ENCODE data around the gene ZNF157. TPM values are rescaled to one million over a fixed set of nuclear protein-coding genes. Genes with fewer than 3 reads are reported as not detected.

ZNF157 gene
- total RNA-seq, 1 donor from 2014 or later, result 0.58 TPM

DNA sequence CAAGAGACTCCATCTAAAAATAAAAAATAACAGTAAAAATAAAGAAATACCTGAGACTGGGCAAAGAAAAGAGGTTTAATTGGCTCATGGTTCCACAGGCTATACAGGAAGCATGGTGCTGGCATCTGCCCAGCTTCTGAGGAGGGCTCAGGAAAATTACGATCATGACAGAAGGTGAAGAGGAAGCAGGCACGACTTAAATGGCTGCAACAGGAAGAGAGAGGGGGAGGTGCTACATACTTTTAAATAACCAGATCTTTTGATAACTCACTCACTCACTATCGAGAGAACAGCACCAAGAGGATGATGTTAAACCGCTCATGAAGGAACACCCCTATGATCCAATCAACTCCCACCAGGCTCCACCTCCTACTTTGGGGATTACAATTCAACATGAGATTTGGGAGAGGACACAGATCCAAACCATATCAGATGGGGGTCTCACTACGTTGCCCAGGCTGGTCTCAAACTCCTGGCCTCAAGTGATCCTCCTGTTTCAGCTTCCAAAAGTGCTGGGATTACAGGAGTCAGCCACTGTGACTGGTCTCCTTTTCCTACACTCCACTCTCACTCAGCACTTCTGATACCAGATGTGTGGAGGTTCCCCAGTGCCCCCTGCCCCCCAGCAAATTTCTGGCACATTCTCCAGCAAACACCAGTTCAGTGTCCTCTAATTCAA lies 11.9 kb upstream of the ZNF157 start:
- TF ChIP-seq, protein P1, sequence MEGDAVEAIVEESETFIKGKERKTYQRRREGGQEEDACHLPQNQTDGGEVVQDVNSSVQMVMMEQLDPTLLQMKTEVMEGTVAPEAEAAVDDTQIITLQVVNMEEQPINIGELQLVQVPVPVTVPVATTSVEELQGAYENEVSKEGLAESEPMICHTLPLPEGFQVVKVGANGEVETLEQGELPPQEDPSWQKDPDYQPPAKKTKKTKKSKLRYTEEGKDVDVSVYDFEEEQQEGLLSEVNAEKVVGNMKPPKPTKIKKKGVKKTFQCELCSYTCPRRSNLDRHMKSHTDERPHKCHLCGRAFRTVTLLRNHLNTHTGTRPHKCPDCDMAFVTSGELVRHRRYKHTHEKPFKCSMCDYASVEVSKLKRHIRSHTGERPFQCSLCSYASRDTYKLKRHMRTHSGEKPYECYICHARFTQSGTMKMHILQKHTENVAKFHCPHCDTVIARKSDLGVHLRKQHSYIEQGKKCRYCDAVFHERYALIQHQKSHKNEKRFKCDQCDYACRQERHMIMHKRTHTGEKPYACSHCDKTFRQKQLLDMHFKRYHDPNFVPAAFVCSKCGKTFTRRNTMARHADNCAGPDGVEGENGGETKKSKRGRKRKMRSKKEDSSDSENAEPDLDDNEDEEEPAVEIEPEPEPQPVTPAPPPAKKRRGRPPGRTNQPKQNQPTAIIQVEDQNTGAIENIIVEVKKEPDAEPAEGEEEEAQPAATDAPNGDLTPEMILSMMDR (conservative IDR thresholded peaks at IDR 0.05), result no peak
- Mint-ChIP-seq H3K4me1 (ENCODE audit: unreplicated experiment) (peaks cover 15% of the 10 kb centered on the region), H3K27ac (no peak overlapping the region), H3K4me3 (no peak overlapping the region), H3K36me3 (peaks cover 3% of the 10 kb centered on the region), H3K27me3 (no peaks in the 10 kb centered on the region), H3K9me3 (no peaks in the 10 kb centered on the region)
- DNase-seq (ENCODE audit: extremely low spot score, unreplicated experiment), result no peak

DNA sequence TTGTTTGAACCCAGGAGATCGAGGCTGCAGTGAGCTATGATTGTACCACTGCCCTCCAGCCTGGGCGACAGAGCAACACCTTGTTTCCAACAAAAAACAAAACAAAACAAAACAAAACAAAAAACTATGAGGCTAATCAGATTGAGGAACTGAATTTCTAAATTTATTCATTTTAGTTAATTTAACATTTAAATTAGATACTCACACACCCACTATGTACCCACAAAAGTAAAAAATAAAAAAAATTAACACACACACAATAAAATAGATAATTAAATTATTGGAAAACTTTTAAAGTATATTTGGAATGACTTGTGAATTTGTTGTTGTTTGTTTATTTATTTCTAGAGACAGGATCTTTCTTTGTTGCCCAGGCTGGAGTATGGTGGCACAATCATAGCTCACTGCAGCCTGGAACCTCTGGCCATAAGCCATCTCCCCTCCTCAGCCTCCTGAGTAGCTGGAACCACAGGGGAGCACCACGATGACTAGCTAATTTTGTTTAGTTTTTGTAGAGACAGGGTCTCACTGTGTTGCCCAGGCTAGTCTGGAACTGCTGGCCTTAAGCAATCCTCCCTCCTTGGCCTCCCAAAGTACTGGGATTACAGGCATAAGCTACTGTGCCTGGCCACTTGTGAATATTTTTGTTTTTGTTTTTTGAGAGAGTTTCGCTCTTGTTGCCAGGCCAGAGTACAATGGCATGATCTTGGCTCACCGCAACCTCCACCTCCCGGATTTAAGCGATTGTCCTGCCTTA lies 9.8 kb upstream of the ZNF157 start:
- no peak overlapping the region for H3K27ac Mint-ChIP-seq

DNA sequence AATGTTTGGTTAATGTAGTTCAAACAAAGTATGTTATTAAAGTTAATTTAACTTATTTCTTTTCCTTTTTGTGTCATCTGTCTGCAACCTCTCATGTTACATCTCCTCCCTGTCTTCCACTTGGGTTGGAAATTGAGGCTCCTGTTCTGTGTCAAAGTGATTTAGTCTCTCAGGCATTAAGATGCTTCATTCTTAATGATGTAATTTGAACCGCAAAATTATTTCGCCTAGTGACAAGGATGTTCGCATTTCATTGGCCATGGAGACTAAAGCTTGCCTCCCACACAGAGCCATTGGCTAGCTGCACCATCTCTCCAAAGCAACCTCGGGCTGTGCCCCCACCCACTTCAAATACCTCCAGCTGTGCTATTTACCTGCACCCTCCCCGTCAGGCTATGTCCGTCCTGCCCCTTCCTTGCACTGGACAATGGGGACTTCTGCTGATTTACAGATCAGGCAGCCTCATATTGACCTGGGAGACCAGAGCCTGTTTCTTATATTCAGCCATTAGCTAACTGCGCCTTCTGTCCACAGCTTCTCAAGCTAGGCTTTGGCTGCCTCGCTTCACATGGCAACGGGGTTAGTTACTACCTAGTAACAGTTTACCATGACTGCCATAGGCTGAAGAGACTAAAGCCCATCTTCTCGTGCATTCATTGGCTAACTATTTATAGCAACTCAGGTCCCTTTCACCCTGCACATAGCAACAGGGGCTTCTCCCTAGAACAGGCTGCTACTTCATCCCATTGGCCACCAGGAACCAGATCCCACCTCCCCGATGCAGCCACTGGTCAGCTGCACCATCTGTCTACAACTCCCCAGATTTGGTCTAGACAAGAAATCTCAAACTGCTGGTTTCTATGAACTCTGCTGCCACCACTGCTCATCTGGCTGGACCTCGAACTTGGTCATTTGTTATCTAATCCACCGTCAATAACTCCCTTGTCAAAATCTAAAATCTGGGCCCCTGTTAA lies 8.6 kb upstream of the ZNF157 start:
- peak; percentile 74 for DNase-seq (ENCODE audit: extremely low spot score, unreplicated experiment)
- H3K36me3 Mint-ChIP-seq, result peaks cover 6% of the 10 kb centered on the region
- H3K27ac Mint-ChIP-seq, result peak overlapping the region; percentile 93
- no peaks in the 10 kb centered on the region for H3K9me3 Mint-ChIP-seq
- no peaks in the 10 kb centered on the region for H3K27me3 Mint-ChIP-seq
- H3K4me3 Mint-ChIP-seq, result peak overlapping the region; percentile 87
- peaks cover 15% of the 10 kb centered on the region for H3K4me1 Mint-ChIP-seq (ENCODE audit: unreplicated experiment)
- TF ChIP-seq, protein P1 (conservative IDR thresholded peaks at IDR 0.05), result peak; percentile 32

More for the DNA sequence above, 9.8 kb upstream of the ZNF157 start:
- no peak overlapping the region for H3K4me3 Mint-ChIP-seq
- no peaks in the 10 kb centered on the region for H3K27me3 Mint-ChIP-seq
- TF ChIP-seq, protein P1 (conservative IDR thresholded peaks at IDR 0.05), result no peak
- H3K36me3 Mint-ChIP-seq, result peaks cover 3% of the 10 kb centered on the region
- no peaks in the 10 kb centered on the region for H3K9me3 Mint-ChIP-seq
- no peak for DNase-seq (ENCODE audit: extremely low spot score, unreplicated experiment)
- peaks cover 15% of the 10 kb centered on the region for H3K4me1 Mint-ChIP-seq (ENCODE audit: unreplicated experiment)

DNA sequence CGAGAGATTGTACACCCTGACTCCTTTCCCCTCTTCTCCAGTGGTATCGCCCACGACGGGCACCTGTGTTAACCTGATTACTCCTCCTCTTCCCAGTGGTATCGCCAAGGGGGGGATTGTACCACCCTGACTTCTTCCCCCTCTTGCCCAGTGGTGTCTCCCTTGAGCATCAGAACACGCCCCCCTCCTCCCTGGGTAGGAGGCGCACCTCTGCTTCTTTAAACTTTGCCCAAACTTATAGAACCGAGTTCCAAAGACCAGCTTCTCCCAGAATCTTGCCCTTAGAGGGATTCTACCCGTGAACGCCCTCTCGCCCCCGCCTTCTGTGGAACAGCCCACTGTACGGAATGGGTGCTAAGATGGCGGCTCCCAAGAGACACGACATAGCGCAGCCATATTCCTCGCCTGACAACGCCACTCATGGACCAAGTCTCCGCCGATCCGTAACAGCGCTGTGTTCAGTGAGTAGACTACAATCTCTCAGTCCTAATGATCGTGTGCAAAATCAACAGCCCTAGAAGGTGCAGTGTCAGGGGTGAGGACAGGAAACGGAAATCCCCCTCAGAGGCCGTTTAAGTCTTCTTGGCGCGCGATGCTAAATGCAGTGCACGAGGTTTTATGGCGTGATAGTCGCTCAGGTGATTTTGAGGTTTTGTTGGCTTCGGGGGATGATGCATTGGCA lies 4.2 kb upstream of the ZNF157 start:
- Mint-ChIP-seq H3K9me3 (no peaks in the 10 kb centered on the region), H3K4me1 (ENCODE audit: unreplicated experiment) (peaks cover 15% of the 10 kb centered on the region), H3K27me3 (no peaks in the 10 kb centered on the region), H3K36me3 (peaks cover 6% of the 10 kb centered on the region), H3K27ac (peak overlapping the region; percentile 90), H3K4me3 (peak overlapping the region; percentile 93)
- peak; percentile 74 for DNase-seq (ENCODE audit: extremely low spot score, unreplicated experiment)
- TF ChIP-seq, protein P1 (conservative IDR thresholded peaks at IDR 0.05), result no peak

DNA sequence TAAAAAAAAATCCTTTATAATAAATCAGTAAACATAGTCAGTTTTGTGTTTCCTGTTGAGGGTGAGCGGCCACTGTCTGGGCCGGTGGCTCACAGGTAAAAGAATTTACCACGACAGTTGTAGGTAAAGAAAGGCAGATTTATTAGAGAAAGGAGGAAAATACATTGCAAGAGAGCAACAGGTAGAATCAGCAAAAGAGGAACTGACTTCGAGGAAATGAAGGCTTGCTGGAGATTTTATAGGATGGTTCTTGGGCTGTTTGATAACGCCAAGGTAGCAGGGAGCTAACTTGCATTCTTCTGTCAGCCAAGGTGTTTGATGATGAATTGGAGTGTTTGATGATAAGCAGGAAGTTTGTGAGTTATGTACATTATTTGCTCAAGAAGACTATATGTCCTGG lies 2.8 kb downstream of the ZNF157 start:
- DNase-seq (ENCODE audit: extremely low spot score, unreplicated experiment), result no peak
- Mint-ChIP-seq H3K27me3 (no peaks in the 10 kb centered on the region), H3K9me3 (no peaks in the 10 kb centered on the region), H3K27ac (no peak overlapping the region), H3K36me3 (no peaks in the 10 kb centered on the region), H3K4me1 (ENCODE audit: unreplicated experiment) (no peaks in the 10 kb centered on the region), H3K4me3 (no peak overlapping the region)
- TF ChIP-seq, protein P1 (conservative IDR thresholded peaks at IDR 0.05), result no peak
